GM19438 (cell line): ENCODE data around the gene SIT1.
"Not testable (repeated sequence)": the region's sequence is repeated elsewhere in the genome, so short reads cannot be mapped to it uniquely, and the experiment has no call there.

Experiments
- ATAC-seq: cut with Tn5 transposase; IDR thresholded peaks from one replicate; pipeline ENCODE4 v1.9.1; 2021; ENCODE audit warnings: low read depth; ENCODE audit not compliant: unreplicated experiment

SIT1 gene

GRCh38 chr9:35661756-35662350 lies 11.1 kb upstream of the SIT1 start:
- no peak for ATAC-seq

- no peak for ATAC-seq
Measured at GRCh38 chr9:35660966-35661415, 10.3 kb upstream of the SIT1 start.

- no peak for ATAC-seq
Measured at GRCh38 chr9:35659340-35659739, 8.6 kb upstream of the SIT1 start.

GRCh38 chr9:35658968-35659220 lies 8.2 kb upstream of the SIT1 start:
- ATAC-seq = no peak

GRCh38 chr9:35658137-35658967 lies 7.6 kb upstream of the SIT1 start, which contains the start of gene CCDC107:
TSS of gene CCDC107 (plus strand) at chr9:35658292. CDS start at chr9:35658380, 88 bp downstream.
- ATAC-seq = peak; percentile 64

GRCh38 chr9:35657546-35658136 lies 6.9 kb upstream of the SIT1 start, which contains the start of gene RMRP:
TSS of gene RMRP (minus strand) at chr9:35658019.
- ATAC-seq = peak; percentile 79

- no peak for ATAC-seq
Measured at GRCh38 chr9:35656831-35657545, 6.3 kb upstream of the SIT1 start.

GRCh38 chr9:35656348-35656747 lies 5.6 kb upstream of the SIT1 start:
- ATAC-seq = no peak

GRCh38 chr9:35653611-35654010 lies 2.9 kb upstream of the SIT1 start:
- no peak for ATAC-seq

- no peak for ATAC-seq
Measured at GRCh38 chr9:35652829-35653209, 2.1 kb upstream of the SIT1 start.

GRCh38 chr9:35651956-35652828 lies 1.5 kb upstream of the SIT1 start:
- no peak for ATAC-seq

- no peak for ATAC-seq
Measured at GRCh38 chr9:35649431-35650340, 1.0 kb downstream of the SIT1 start.

GRCh38 chr9:35646533-35647265 lies 4.0 kb downstream of the SIT1 start:
- peak; percentile 61 for ATAC-seq

- peak; percentile 4 for ATAC-seq
Measured at GRCh38 chr9:35646153-35646532, 4.6 kb downstream of the SIT1 start.

- not testable (repeated sequence) for ATAC-seq
Measured at GRCh38 chr9:35645736-35646135, 5.0 kb downstream of the SIT1 start.

- no peak for ATAC-seq
Measured at GRCh38 chr9:35643046-35643445, 7.7 kb downstream of the SIT1 start.

- ATAC-seq = not testable (repeated sequence)
Measured at GRCh38 chr9:35641478-35641877, 9.3 kb downstream of the SIT1 start.

GRCh38 chr9:35640431-35640830 lies 10.3 kb downstream of the SIT1 start:
- ATAC-seq = not testable (repeated sequence)

GRCh38 chr9:35639631-35640030 lies 11.1 kb downstream of the SIT1 start:
- ATAC-seq = no peak
